Fibroblast of villous mesenchyme (primary cell): ENCODE results near the gene XPO4. TPM values are rescaled to one million over a fixed set of nuclear protein-coding genes. Genes with fewer than 3 reads are reported as not detected.

Experiments
- DNase-seq: peaks from one replicate; pipeline ENCODE4 v3.0.0-alpha.2; 2010; ENCODE audit warnings: low read depth
- H3K4me3 ChIP-seq: 2 replicates; pipeline ENCODE4 v1.5.1; 2011; ENCODE audit warnings: low read depth, mild to moderate bottlenecking, low read length
- CTCF ChIP-seq: IDR thresholded peaks from 2 replicates; pipeline ENCODE4 v1.5.1; 2012; ENCODE audit warnings: low read depth, mild to moderate bottlenecking, low read length; ENCODE audit not compliant: insufficient read depth
- total RNA-seq: library from RNA; depleted of rRNA; stranded (reverse); fragments of >200 nt; gene quantifications from 2 replicates; pipeline ENCODE4 v1.2.3, GENCODE V29; 2012

The XPO4 gene
- total RNA-seq, 1 donor = 29.8 TPM

- no peak for DNase-seq
- no peak overlapping the region for H3K4me3 ChIP-seq
- TF ChIP-seq CTCF = no peak
Observed at GRCh38 chr13:20729633-20730585, 172.6 kb downstream of the XPO4 start.

- H3K4me3 ChIP-seq = no peak overlapping the region
- no peak for DNase-seq
- no peak for TF ChIP-seq CTCF
Observed at GRCh38 chr13:20728579-20729311, 173.8 kb downstream of the XPO4 start.

GRCh38 chr13:20727856-20728255 is 174.7 kb downstream of the XPO4 start:
- no peak for DNase-seq
- H3K4me3 ChIP-seq = no peak overlapping the region
- no peak for TF ChIP-seq CTCF

Other genes starting within 250 kb of the XPO4 start
- under 0.01 and 0.64 TPM in 2 replicates for gene IL17D, start 199.0 kb downstream of the XPO4 start, total RNA-seq
- 10.6 and 16.4 TPM in 2 replicates for gene EEF1AKMT1, start 128.8 kb downstream of the XPO4 start, total RNA-seq
- 20.9 and 32.0 TPM in 2 replicates for gene LATS2, start 158.8 kb upstream of the XPO4 start, total RNA-seq
- gene SAP18, start 237.4 kb upstream of the XPO4 start, total RNA-seq = 36.1 and 50.5 TPM in 2 replicates